GM18499 (cell line): Measurements from ENCODE around the gene TARBP2.

Experiments
- ATAC-seq: cut with Tn5 transposase; IDR thresholded peaks from one replicate; pipeline ENCODE4 v1.9.1; 2021; ENCODE audit warnings: moderate number of reproducible peaks; ENCODE audit not compliant: insufficient read depth, unreplicated experiment

Gene TARBP2

GRCh38 chr12:53492830-53493609 is 8.1 kb upstream of the TARBP2 start:
- no peak for ATAC-seq

- ATAC-seq = no peak
Observed at GRCh38 chr12:53493610-53494391, 7.3 kb upstream of the TARBP2 start.

GRCh38 chr12:53495903-53496751 is 5.0 kb upstream of the TARBP2 start:
- no peak for ATAC-seq

GRCh38 chr12:53496752-53497032 is 4.4 kb upstream of the TARBP2 start:
- no peak for ATAC-seq

- ATAC-seq = no peak
Observed at GRCh38 chr12:53497461-53497860, 3.6 kb upstream of the TARBP2 start.

- ATAC-seq = no peak
Observed at GRCh38 chr12:53498235-53498630, 2.9 kb upstream of the TARBP2 start.

- no peak for ATAC-seq
Observed at GRCh38 chr12:53499266-53500141, 1.6 kb upstream of the TARBP2 start, which contains the start of gene MAP3K12. TSS of gene MAP3K12 (minus strand) at chr12:53499458. CDS start at chr12:53487391, 12,067 bp downstream.

GRCh38 chr12:53500142-53500775 is 824 bp upstream of the TARBP2 start:
- no peak for ATAC-seq

GRCh38 chr12:53501615-53502181 is 615 bp downstream of the TARBP2 start:
- no peak for ATAC-seq

GRCh38 chr12:53502331-53502730 is 1.2 kb downstream of the TARBP2 start:
- ATAC-seq = no peak

GRCh38 chr12:53502983-53503728 is 2.1 kb downstream of the TARBP2 start:
- no peak for ATAC-seq

- ATAC-seq = no peak
Observed at GRCh38 chr12:53504004-53504920, 3.2 kb downstream of the TARBP2 start.

- no peak for ATAC-seq
Observed at GRCh38 chr12:53505086-53505485, 4.0 kb downstream of the TARBP2 start.

- no peak for ATAC-seq
Observed at GRCh38 chr12:53505555-53506449, 4.7 kb downstream of the TARBP2 start.

GRCh38 chr12:53506450-53506785 is 5.3 kb downstream of the TARBP2 start:
- no peak for ATAC-seq

- no peak for ATAC-seq
Observed at GRCh38 chr12:53506881-53507602, 6.0 kb downstream of the TARBP2 start, which contains the start of gene NPFF. TSS of gene NPFF (minus strand) at chr12:53507484. CDS start at chr12:53507474, 10 bp downstream.
